Left cardiac atrium (tissue), 4 donors: ENCODE measurements around the gene KCNG1. TPM values are rescaled to one million over a fixed set of nuclear protein-coding genes. Genes with fewer than 3 reads are reported as not detected.

Source experiments
- ATAC-seq, 2 donors: fragments of 200-7000 bp; cut with Tn5 transposase; one replicate each; pipeline ENCODE4 v1.9.1; 2020; ENCODE audit warnings: mild to moderate bottlenecking in 2 of 2, moderate library complexity in 2 of 2
- DNase-seq: peaks from one replicate; pipeline ENCODE4 v3.0.0-alpha.2; 2020
- intact Hi-C, 2 donors: fragments of 100-400 bp; cut with DNase I; formaldehyde crosslinking; loops; one replicate each; pipeline versions ENCODE4 v1.14.1 to v1.15.1; 2022 to 2023
- total RNA-seq, 2 donors: library from RNA; stranded (reverse); fragmentation: NEBNext Ultra II Directional; extraction: Animal tissue kit (Norgen Biotek cat#: 25700); gene quantifications; one replicate each; pipeline ENCODE4 v1.2.1, GENCODE V29; 2021
- donor health status: DM: no; HTN: yes; CAD: no.
- donor health status: DM: no; HTN: yes; CAD: no; lungs with severe emphysema.
- donor health status: DM: yes; HTN: yes; CAD: no.
- donor health status: Dilated cardiomyopathy.

Gene KCNG1
- total RNA-seq, 2 donors from 2014 or later, result 0.27 to 0.65 TPM

GRCh38 chr20:51017251-51017650, 5.7 kb downstream of the KCNG1 start:
- ATAC-seq (no peak), DNase-seq (no peak)
- intact Hi-C loops, result no loop called here

- intact Hi-C loops, result no loop called here
- ATAC-seq (no peak), DNase-seq (no peak)
Observed at GRCh38 chr20:51016521-51016920, 6.4 kb downstream of the KCNG1 start.

- intact Hi-C loops, result no loop called here
- no peak for DNase-seq
- ATAC-seq, result peak; percentile 30 to 39
Observed at GRCh38 chr20:51014797-51015722, 7.8 kb downstream of the KCNG1 start.

GRCh38 chr20:51013577-51014330, 9.2 kb downstream of the KCNG1 start:
- ATAC-seq, result no peak
- intact Hi-C loops, result no loop called here
- DNase-seq, result no peak

GRCh38 chr20:51012357-51012756, 10.6 kb downstream of the KCNG1 start:
- DNase-seq (no peak), ATAC-seq (no peak)
- intact Hi-C loops, result no loop called here

- intact Hi-C loops, result no loop called here
- DNase-seq, result no peak
- no peak for ATAC-seq
Observed at GRCh38 chr20:51011479-51011878, 11.4 kb downstream of the KCNG1 start.

- DNase-seq, result no peak
- intact Hi-C loops, result no loop called here
- no peak for ATAC-seq
Observed at GRCh38 chr20:51010932-51011331, 12.0 kb downstream of the KCNG1 start.

- intact Hi-C loops, result no loop called here
- DNase-seq (no peak), ATAC-seq (no peak)
Observed at GRCh38 chr20:51010043-51010365, 12.9 kb downstream of the KCNG1 start.

GRCh38 chr20:51009303-51010042, 13.4 kb downstream of the KCNG1 start:
- ATAC-seq (no peak), DNase-seq (no peak)
- intact Hi-C loops, result no loop called here

GRCh38 chr20:51008718-51009117, 14.2 kb downstream of the KCNG1 start:
- DNase-seq (no peak), ATAC-seq (peak; percentile 19 to 86)
- intact Hi-C loops, result no loop called here

- no peak for ATAC-seq
Observed at GRCh38 chr20:51005214-51005613, 17.7 kb downstream of the KCNG1 start.

GRCh38 chr20:51004781-51005180, 18.1 kb downstream of the KCNG1 start:
- no peak for ATAC-seq
- intact Hi-C loops, result no loop called here
- no peak for DNase-seq

More at GRCh38 chr20:51005214-51005613, 17.7 kb downstream of the KCNG1 start:
- intact Hi-C loops, result no loop called here
- no peak for DNase-seq

- ATAC-seq (no peak), DNase-seq (no peak)
- intact Hi-C loops, result no loop called here
Observed at GRCh38 chr20:51004305-51004727, 18.6 kb downstream of the KCNG1 start.

GRCh38 chr20:51003753-51004152, 19.2 kb downstream of the KCNG1 start:
- DNase-seq (no peak), ATAC-seq (no peak)
- intact Hi-C loops, result no loop called here

GRCh38 chr20:51002633-51003032, 20.3 kb downstream of the KCNG1 start:
- ATAC-seq (no peak), DNase-seq (no peak)
- intact Hi-C loops, result no loop called here

GRCh38 chr20:51001430-51002265, 21.3 kb downstream of the KCNG1 start:
- DNase-seq, result no peak
- intact Hi-C loops, result no loop called here
- ATAC-seq, result no peak

- intact Hi-C loops, result no loop called here
- ATAC-seq (no peak), DNase-seq (no peak)
Observed at GRCh38 chr20:50999355-50999754, 23.6 kb downstream of the KCNG1 start.

- intact Hi-C loops, result no loop called here
- ATAC-seq, result peak; percentile 46 to 78
- no peak for DNase-seq
Observed at GRCh38 chr20:50996901-50997865, 25.7 kb downstream of the KCNG1 start.
